ENCODE results near the gene STX11.

DNA sequence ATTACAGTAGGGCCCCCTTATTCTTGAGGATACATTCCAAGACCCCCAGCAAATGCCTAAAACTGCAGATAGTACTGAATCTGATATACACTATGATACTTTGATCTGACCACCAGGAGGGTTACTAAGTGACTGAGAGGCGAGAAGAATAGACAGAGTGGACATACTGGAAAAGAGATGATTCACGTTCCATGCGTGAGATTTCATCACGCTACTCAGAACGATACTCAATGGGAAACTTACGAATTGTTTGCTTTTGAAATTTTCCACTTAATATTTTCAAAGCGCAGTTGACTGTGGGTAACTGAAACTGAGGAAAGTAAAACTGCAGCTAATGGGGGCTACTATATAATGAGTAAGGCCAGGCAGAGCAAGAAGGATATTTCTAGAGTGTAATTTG lies 60.8 kb downstream of the STX11 start:
- TF ChIP-seq, protein P1, sequence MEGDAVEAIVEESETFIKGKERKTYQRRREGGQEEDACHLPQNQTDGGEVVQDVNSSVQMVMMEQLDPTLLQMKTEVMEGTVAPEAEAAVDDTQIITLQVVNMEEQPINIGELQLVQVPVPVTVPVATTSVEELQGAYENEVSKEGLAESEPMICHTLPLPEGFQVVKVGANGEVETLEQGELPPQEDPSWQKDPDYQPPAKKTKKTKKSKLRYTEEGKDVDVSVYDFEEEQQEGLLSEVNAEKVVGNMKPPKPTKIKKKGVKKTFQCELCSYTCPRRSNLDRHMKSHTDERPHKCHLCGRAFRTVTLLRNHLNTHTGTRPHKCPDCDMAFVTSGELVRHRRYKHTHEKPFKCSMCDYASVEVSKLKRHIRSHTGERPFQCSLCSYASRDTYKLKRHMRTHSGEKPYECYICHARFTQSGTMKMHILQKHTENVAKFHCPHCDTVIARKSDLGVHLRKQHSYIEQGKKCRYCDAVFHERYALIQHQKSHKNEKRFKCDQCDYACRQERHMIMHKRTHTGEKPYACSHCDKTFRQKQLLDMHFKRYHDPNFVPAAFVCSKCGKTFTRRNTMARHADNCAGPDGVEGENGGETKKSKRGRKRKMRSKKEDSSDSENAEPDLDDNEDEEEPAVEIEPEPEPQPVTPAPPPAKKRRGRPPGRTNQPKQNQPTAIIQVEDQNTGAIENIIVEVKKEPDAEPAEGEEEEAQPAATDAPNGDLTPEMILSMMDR (IDR thresholded peaks at IDR 0.05; ENCODE audit: low read depth, low read length, poor library complexity, severe bottlenecking) = no peak
- TF ChIP-seq EZH2phosphoT487 (IDR thresholded peaks at IDR 0.05; ENCODE audit: borderline replicate concordance, low read length) = no peak
